ENCODE results near the gene MOXD1.

DNA sequence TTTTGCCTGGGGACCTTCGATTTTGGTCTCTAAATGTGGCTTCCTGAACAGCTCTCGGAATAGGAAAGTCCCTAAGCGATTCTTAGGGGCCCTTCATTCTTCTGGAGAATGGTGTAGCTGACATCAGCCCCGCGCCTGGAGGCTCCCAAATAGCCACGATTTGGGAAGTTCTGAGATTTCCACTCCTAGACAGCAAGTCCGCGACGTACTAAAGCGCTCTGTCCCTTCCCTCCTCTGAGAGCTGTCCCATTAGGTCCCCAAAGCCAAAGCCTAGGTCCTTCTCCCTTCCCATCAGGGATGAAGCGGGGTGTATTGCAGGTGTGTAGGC is 756 bp downstream of the MOXD1 start:
- TF ChIP-seq EP300 (IDR thresholded peaks at IDR 0.05; ENCODE audit: borderline replicate concordance in 1 of 2, low read depth in 1 of 2, low read length in 1 of 2) (no peak), TEAD4 (IDR thresholded peaks at IDR 0.05; ENCODE audit: borderline replicate concordance, insufficient read depth) (no peak), FOXJ3 (CRISPR knock-in tag; IDR thresholded peaks at IDR 0.05) (no peak), POLR2AphosphoS5 (IDR thresholded peaks at IDR 0.05; ENCODE audit: low read depth, low read length) (no peak), GABPA (IDR thresholded peaks at IDR 0.05; ENCODE audit: low read depth) (no peak), NRF1 (IDR thresholded peaks at IDR 0.05; ENCODE audit: low read depth, low read length) (no peak)
- TF ChIP-seq, protein P1, sequence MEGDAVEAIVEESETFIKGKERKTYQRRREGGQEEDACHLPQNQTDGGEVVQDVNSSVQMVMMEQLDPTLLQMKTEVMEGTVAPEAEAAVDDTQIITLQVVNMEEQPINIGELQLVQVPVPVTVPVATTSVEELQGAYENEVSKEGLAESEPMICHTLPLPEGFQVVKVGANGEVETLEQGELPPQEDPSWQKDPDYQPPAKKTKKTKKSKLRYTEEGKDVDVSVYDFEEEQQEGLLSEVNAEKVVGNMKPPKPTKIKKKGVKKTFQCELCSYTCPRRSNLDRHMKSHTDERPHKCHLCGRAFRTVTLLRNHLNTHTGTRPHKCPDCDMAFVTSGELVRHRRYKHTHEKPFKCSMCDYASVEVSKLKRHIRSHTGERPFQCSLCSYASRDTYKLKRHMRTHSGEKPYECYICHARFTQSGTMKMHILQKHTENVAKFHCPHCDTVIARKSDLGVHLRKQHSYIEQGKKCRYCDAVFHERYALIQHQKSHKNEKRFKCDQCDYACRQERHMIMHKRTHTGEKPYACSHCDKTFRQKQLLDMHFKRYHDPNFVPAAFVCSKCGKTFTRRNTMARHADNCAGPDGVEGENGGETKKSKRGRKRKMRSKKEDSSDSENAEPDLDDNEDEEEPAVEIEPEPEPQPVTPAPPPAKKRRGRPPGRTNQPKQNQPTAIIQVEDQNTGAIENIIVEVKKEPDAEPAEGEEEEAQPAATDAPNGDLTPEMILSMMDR (IDR thresholded peaks at IDR 0.05), result no peak
- TF ChIP-seq, protein P2, sequence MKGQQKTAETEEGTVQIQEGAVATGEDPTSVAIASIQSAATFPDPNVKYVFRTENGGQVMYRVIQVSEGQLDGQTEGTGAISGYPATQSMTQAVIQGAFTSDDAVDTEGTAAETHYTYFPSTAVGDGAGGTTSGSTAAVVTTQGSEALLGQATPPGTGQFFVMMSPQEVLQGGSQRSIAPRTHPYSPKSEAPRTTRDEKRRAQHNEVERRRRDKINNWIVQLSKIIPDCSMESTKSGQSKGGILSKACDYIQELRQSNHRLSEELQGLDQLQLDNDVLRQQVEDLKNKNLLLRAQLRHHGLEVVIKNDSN (IDR thresholded peaks at IDR 0.05; ENCODE audit: borderline replicate concordance, low read depth), result no peak
- TF ChIP-seq, protein P3, sequence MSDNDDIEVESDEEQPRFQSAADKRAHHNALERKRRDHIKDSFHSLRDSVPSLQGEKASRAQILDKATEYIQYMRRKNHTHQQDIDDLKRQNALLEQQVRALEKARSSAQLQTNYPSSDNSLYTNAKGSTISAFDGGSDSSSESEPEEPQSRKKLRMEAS (IDR thresholded peaks at IDR 0.05; ENCODE audit: low read depth), result no peak
- TF ChIP-seq, protein P4, sequence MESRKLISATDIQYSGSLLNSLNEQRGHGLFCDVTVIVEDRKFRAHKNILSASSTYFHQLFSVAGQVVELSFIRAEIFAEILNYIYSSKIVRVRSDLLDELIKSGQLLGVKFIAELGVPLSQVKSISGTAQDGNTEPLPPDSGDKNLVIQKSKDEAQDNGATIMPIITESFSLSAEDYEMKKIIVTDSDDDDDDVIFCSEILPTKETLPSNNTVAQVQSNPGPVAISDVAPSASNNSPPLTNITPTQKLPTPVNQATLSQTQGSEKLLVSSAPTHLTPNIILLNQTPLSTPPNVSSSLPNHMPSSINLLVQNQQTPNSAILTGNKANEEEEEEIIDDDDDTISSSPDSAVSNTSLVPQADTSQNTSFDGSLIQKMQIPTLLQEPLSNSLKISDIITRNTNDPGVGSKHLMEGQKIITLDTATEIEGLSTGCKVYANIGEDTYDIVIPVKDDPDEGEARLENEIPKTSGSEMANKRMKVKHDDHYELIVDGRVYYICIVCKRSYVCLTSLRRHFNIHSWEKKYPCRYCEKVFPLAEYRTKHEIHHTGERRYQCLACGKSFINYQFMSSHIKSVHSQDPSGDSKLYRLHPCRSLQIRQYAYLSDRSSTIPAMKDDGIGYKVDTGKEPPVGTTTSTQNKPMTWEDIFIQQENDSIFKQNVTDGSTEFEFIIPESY (IDR thresholded peaks at IDR 0.05; ENCODE audit: borderline replicate concordance, low read depth), result no peak

Measured in SK-N-SH (cell line).